Measurements from ENCODE around the gene QKI.

DNA sequence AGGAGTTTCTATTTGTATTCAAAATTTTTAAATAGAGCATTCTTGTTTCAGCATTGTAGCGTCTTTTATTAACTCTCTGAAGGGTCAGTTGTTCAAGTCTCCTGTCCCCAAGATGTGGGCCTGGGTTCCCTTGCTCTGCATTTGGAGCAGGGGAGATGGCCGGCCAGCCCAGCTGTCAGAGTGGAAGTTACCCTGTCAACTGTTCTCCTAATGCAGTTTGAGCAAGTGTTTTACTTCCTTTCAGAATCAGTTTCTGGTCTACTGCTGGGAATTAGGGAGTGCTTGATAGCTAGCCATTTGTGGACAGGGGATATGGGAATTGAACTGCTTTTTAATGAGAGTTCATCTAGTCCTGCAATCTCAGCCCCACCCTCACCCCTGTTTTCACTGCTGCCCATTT, 116.6 kb downstream of the QKI start:
- TF ChIP-seq POLR2A (IDR thresholded peaks at IDR 0.05) (no peak), EP300 (IDR thresholded peaks at IDR 0.05) (no peak)

Measured in ovary (tissue), 1 donor.